OCI-LY7 (cell line): ENCODE results near the gene RBM39. TPM values are rescaled to one million over a fixed set of nuclear protein-coding genes. Genes with fewer than 3 reads are reported as not detected.

ENCODE experiments used
- BruUV-seq: library from RNA; stranded (reverse); fragments of 400-500 nt; replicated peaks from 2 replicates; lab custom pipeline; 2021; lab: Mats Ljungman, UMichigan
- CTCF ChIA-PET: fragments of 300-600 bp; sonication (Branson Sonifier 250); formaldehyde crosslinking; loops from one replicate; lab custom pipeline; 2022; ENCODE audit warnings: antibody characterized with exemption; ENCODE audit not compliant: unreplicated experiment; lab: Charles Lee
- POLR2A ChIA-PET: fragments of 300-600 bp; sonication (Branson Sonifier 250); formaldehyde crosslinking; loops from one replicate; lab custom pipeline; 2022; ENCODE audit warnings: antibody characterized with exemption; lab: Charles Lee
- DNase-seq: peaks from one replicate; pipeline ENCODE4 v3.0.0-alpha.2; 2015; ENCODE audit warnings: low spot score
- H2AFZ ChIP-seq: fragments of 200-600 bp; sonication (generic), shearing (Covaris generic); 2 replicates; pipeline ENCODE4 v1.6.1; 2014; ENCODE audit warnings: mild to moderate bottlenecking, antibody characterized with exemption, low read length, moderate library complexity
- H3K27ac ChIP-seq: fragments of 200-600 bp; sonication (generic); 2 replicates; pipeline ENCODE4 v1.5.1; 2014; ENCODE audit warnings: mixed run types, low read depth, mild to moderate bottlenecking, moderate library complexity, low read length, inconsistent platforms; ENCODE audit not compliant: poor library complexity, severe bottlenecking
- H3K36me3 ChIP-seq: fragments of 200-600 bp; sonication (generic); 2 replicates; pipeline ENCODE4 v1.6.1; 2014; ENCODE audit warnings: mild to moderate bottlenecking, antibody characterized with exemption, low read length, moderate library complexity, mixed read lengths; ENCODE audit not compliant: insufficient read depth
- H3K4me1 ChIP-seq: fragments of 200-600 bp; sonication (generic); 2 replicates; pipeline ENCODE4 v1.5.1; 2014; ENCODE audit warnings: mild to moderate bottlenecking, low read length; ENCODE audit not compliant: insufficient read depth, poor library complexity, severe bottlenecking
- H3K4me2 ChIP-seq: fragments of 200-600 bp; sonication (generic); 2 replicates; pipeline ENCODE4 v1.6.1; 2014; ENCODE audit warnings: mild to moderate bottlenecking, low read length
- H3K4me3 ChIP-seq: fragments of 200-600 bp; sonication (generic); 2 replicates; pipeline ENCODE4 v1.5.1; 2014; ENCODE audit warnings: mild to moderate bottlenecking, low read depth, low read length; ENCODE audit not compliant: poor library complexity, severe bottlenecking
- H3K79me2 ChIP-seq: fragments of 200-600 bp; sonication (generic); 2 replicates; pipeline ENCODE4 v1.6.1; 2016; ENCODE audit warnings: low read depth, mild to moderate bottlenecking, low read length, moderate library complexity, mixed read lengths; ENCODE audit not compliant: insufficient read depth
- H3K9me2 ChIP-seq: fragments of 200-600 bp; sonication (generic); 2 replicates; pipeline ENCODE4 v1.6.1; 2016; ENCODE audit warnings: mild to moderate bottlenecking, low read length, mixed read lengths; ENCODE audit not compliant: insufficient read depth
- H3K9me3 ChIP-seq: fragments of 200-600 bp; sonication (generic); 2 replicates; pipeline ENCODE4 v1.6.1; 2014; ENCODE audit warnings: mild to moderate bottlenecking, mixed run types, low read length, mixed read lengths
- H4K20me1 ChIP-seq: fragments of 200-600 bp; sonication (generic); 2 replicates; pipeline ENCODE4 v1.6.1; 2014; ENCODE audit warnings: mild to moderate bottlenecking, antibody characterized with exemption, low read length, moderate library complexity, mixed read lengths; ENCODE audit not compliant: insufficient read depth
- EZH2phosphoT487 ChIP-seq: fragments of 200-600 bp; sonication (generic); IDR thresholded peaks from 2 replicates; pipeline ENCODE4 v1.6.1; 2018; ENCODE audit warnings: low read depth, borderline replicate concordance, mild to moderate bottlenecking, mixed run types, antibody characterized with exemption, low read length, moderate library complexity, mixed read lengths
- intact Hi-C: fragments of 100-400 bp; cut with micrococcal nuclease; formaldehyde crosslinking; loops from one replicate; pipeline ENCODE4 v1.10.0; 2022; ENCODE audit not compliant: unreplicated experiment
- total RNA-seq, 2 experiments: library from RNA; depleted of rRNA in 1 of 2; stranded (reverse); fragments of >200 nt in 1 of 2; shearing (Covaris generic) in 1 of 2; gene quantifications; 2 replicates each; pipeline ENCODE4 v1.2.3, GENCODE V29; 2014 to 2022
- TF ChIP-seq, protein P1 (sequence below): fragments of 200-600 bp; sonication (generic); conservative IDR thresholded peaks from 2 replicates; pipeline ENCODE4 v1.5.1; 2014; ENCODE audit warnings: mild to moderate bottlenecking, antibody characterized with exemption, low read length, moderate library complexity, mixed read lengths

The RBM39 gene
- total RNA-seq, 2 experiments from 2014 or later: 346 to 431 TPM

DNA sequence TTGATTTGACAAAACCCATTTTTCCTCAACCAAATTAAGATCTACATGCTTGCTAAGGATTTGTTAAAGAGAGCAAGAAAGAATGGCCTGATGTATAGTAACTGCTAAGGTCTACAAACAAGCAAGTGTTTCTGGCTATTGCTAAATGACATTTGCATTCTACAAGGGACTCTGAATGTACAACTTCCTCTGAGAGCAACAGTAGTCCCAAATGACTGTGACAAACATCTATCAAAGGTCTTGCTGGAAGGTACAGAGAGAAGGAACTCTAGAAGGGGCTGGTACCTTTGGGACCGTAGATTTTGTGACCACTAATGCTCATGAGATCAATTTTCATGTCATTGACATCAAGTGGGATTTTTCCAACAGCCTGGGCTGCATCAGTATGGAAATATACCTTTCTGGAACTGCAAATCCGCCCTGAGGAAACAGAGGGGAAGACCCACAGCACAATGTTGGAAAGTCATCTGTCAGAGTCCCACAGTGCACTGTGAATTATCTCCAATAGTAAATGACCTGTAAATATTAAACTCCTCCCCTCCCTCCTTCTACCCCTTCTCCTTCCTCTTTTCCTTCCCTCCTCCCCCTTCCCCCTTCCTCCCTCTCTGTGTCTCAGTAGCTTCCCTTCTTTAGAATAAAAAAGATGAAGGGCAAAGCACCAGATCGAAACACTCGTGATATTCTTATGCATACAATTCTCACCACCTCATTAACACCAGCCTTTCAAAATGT, 61.4 kb downstream of the RBM39 start:
- Histone ChIP-seq H3K9me2 (no peaks in the 10 kb centered on the region), H3K36me3 (peaks cover 9% of the 10 kb centered on the region), H3K27ac (peak overlapping the region; percentile 18), H3K79me2 (no peaks in the 10 kb centered on the region), H3K4me3 (no peak overlapping the region), H3K9me3 (no peaks in the 10 kb centered on the region), H4K20me1 (no peaks in the 10 kb centered on the region), H2AFZ (no peak overlapping the region), H3K4me1 (peaks cover 13% of the 10 kb centered on the region), H3K4me2 (peak overlapping the region; percentile 28; the same call in 1 of the 2 replicates)
- no TSS peak for BruUV-seq
- CTCF ChIA-PET: interaction anchor here (0.6 kb wide), 1 partner anchor 80 kb away, joined by 3 read pairs; no protein-coding TSS in a partner anchor
- TF ChIP-seq EZH2phosphoT487: no peak
- TF ChIP-seq, protein P1, sequence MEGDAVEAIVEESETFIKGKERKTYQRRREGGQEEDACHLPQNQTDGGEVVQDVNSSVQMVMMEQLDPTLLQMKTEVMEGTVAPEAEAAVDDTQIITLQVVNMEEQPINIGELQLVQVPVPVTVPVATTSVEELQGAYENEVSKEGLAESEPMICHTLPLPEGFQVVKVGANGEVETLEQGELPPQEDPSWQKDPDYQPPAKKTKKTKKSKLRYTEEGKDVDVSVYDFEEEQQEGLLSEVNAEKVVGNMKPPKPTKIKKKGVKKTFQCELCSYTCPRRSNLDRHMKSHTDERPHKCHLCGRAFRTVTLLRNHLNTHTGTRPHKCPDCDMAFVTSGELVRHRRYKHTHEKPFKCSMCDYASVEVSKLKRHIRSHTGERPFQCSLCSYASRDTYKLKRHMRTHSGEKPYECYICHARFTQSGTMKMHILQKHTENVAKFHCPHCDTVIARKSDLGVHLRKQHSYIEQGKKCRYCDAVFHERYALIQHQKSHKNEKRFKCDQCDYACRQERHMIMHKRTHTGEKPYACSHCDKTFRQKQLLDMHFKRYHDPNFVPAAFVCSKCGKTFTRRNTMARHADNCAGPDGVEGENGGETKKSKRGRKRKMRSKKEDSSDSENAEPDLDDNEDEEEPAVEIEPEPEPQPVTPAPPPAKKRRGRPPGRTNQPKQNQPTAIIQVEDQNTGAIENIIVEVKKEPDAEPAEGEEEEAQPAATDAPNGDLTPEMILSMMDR: no peak
- peak; percentile 15 for DNase-seq
- POLR2A ChIA-PET: interaction anchor here (0.6 kb wide), 1 partner anchor 109 kb away, joined by 9 read pairs; no protein-coding TSS in a partner anchor
- intact Hi-C loops: no loop called here

DNA sequence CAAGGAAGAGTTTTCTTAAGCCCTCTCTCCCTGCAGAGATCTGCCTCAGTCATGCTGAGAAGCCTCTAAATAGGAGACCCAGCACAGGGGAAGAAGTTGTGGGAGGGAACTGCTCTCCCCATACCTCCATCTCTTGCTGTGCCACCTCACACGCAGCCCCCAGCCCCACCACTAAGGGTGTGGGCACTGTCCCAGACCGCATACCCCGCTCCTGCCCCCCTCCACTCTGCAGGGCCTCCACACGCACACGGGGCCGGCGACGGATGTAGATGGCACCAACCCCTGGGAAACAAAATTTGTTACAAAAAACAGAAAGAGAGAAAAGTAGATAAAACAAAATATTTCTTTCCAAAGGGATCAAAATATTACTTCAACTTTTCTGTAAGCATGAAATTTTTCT, 67.1 kb downstream of the RBM39 start:
- H3K36me3 ChIP-seq: peaks cover 36% of the 10 kb centered on the region
- H2AFZ ChIP-seq: no peak overlapping the region
- no peak overlapping the region for H3K4me3 ChIP-seq
- intact Hi-C loops: no loop called here
- no peak for DNase-seq
- H3K27ac ChIP-seq: no peak overlapping the region
- TF ChIP-seq, protein P1: no peak
- TF ChIP-seq EZH2phosphoT487: no peak
- H3K9me2 ChIP-seq: no peaks in the 10 kb centered on the region
- no peaks in the 10 kb centered on the region for H3K9me3 ChIP-seq
- BruUV-seq: no TSS peak
- POLR2A ChIA-PET: no interaction called here
- no peak overlapping the region for H3K4me2 ChIP-seq
- H4K20me1 ChIP-seq: no peaks in the 10 kb centered on the region
- H3K4me1 ChIP-seq: no peaks in the 10 kb centered on the region
- CTCF ChIA-PET: no interaction called here
- no peaks in the 10 kb centered on the region for H3K79me2 ChIP-seq

DNA sequence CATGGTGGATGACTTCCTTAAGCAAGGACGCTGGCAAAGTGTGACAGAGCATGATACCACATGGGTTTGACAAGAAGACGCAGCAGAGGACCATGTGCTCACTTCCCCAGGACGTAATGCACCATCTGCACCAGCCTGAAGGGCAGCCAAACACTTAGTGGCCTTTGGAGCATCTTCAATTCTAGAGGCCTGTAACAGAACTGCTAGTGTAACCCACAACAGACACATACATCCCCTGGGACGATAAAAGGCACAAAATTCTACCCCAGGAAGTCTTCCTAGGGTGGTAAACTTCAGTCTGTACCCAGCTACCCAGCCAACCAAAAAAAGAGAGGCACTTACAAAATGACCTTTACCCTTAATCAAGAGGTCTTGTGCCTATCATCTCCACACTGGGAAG, 68.2 kb downstream of the RBM39 start:
- Histone ChIP-seq H3K4me2 (no peak overlapping the region), H2AFZ (no peak overlapping the region), H3K4me3 (no peak overlapping the region), H3K36me3 (peaks cover 46% of the 10 kb centered on the region), H3K9me3 (no peaks in the 10 kb centered on the region), H3K9me2 (no peaks in the 10 kb centered on the region), H3K27ac (no peak overlapping the region), H3K79me2 (no peaks in the 10 kb centered on the region), H3K4me1 (no peaks in the 10 kb centered on the region), H4K20me1 (no peaks in the 10 kb centered on the region)
- DNase-seq: no peak
- intact Hi-C loops: no loop called here
- TF ChIP-seq, protein P1: no peak
- no peak for TF ChIP-seq EZH2phosphoT487
- no TSS peak for BruUV-seq
- ChIA-PET POLR2A (no interaction called here), CTCF (no interaction called here)
